Measurements from ENCODE around the gene DHFR. TPM values are rescaled to one million over a fixed set of nuclear protein-coding genes. Genes with fewer than 3 reads are reported as not detected.

The DHFR gene
- total RNA-seq, 1 experiment from 2014 or later: 51.5 TPM

GRCh38 chr5:80622756-80623155 is 32.0 kb downstream of the DHFR start:
- Histone ChIP-seq H3K27me3 (ENCODE audit: control insufficient read depth, insufficient read depth, low read length) (no peaks in the 10 kb centered on the region), H3K4me1 (ENCODE audit: control insufficient read depth, insufficient read depth, low read length) (no peaks in the 10 kb centered on the region), H3K9me3 (ENCODE audit: control insufficient read depth, insufficient read depth, low read depth, low read length) (no peaks in the 10 kb centered on the region), H3K4me3 (ENCODE audit: low read depth in 2 of 2, low read length in 2 of 2) (no peak overlapping the region), H3K27ac (ENCODE audit: low read length) (no peak overlapping the region), H3K36me3 (ENCODE audit: control insufficient read depth, insufficient read depth, low read length) (no peaks in the 10 kb centered on the region)
- in situ Hi-C loops (cut with HindIII; ENCODE audit: low pct_unique_long_range_greater_than_20kb, low sequenced_read_pairs) (no loop called here), intact Hi-C loops (cut with micrococcal nuclease; ENCODE audit: unreplicated experiment) (no loop called here)
- DNase-seq (ENCODE audit: low read depth, low spot score) (no peak), ATAC-seq (no peak)
- BruUV-seq (replicated peaks): no TSS peak
- TF ChIP-seq, protein P1, sequence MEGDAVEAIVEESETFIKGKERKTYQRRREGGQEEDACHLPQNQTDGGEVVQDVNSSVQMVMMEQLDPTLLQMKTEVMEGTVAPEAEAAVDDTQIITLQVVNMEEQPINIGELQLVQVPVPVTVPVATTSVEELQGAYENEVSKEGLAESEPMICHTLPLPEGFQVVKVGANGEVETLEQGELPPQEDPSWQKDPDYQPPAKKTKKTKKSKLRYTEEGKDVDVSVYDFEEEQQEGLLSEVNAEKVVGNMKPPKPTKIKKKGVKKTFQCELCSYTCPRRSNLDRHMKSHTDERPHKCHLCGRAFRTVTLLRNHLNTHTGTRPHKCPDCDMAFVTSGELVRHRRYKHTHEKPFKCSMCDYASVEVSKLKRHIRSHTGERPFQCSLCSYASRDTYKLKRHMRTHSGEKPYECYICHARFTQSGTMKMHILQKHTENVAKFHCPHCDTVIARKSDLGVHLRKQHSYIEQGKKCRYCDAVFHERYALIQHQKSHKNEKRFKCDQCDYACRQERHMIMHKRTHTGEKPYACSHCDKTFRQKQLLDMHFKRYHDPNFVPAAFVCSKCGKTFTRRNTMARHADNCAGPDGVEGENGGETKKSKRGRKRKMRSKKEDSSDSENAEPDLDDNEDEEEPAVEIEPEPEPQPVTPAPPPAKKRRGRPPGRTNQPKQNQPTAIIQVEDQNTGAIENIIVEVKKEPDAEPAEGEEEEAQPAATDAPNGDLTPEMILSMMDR (IDR thresholded peaks at IDR 0.05): no peak
- no peak for TF ChIP-seq TCF7L2 (IDR thresholded peaks at IDR 0.05; ENCODE audit: low read depth, low read length)
- TF ChIP-seq POLR2AphosphoS5 (IDR thresholded peaks at IDR 0.05; ENCODE audit: low read depth, low read length): no peak
- no peak for TF ChIP-seq SIN3A (IDR thresholded peaks at IDR 0.05; ENCODE audit: borderline replicate concordance, insufficient read depth, low read depth, low read length)
- TF ChIP-seq, protein P2, sequence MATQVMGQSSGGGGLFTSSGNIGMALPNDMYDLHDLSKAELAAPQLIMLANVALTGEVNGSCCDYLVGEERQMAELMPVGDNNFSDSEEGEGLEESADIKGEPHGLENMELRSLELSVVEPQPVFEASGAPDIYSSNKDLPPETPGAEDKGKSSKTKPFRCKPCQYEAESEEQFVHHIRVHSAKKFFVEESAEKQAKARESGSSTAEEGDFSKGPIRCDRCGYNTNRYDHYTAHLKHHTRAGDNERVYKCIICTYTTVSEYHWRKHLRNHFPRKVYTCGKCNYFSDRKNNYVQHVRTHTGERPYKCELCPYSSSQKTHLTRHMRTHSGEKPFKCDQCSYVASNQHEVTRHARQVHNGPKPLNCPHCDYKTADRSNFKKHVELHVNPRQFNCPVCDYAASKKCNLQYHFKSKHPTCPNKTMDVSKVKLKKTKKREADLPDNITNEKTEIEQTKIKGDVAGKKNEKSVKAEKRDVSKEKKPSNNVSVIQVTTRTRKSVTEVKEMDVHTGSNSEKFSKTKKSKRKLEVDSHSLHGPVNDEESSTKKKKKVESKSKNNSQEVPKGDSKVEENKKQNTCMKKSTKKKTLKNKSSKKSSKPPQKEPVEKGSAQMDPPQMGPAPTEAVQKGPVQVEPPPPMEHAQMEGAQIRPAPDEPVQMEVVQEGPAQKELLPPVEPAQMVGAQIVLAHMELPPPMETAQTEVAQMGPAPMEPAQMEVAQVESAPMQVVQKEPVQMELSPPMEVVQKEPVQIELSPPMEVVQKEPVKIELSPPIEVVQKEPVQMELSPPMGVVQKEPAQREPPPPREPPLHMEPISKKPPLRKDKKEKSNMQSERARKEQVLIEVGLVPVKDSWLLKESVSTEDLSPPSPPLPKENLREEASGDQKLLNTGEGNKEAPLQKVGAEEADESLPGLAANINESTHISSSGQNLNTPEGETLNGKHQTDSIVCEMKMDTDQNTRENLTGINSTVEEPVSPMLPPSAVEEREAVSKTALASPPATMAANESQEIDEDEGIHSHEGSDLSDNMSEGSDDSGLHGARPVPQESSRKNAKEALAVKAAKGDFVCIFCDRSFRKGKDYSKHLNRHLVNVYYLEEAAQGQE (IDR thresholded peaks at IDR 0.05; ENCODE audit: insufficient read depth in 1 of 2, low read depth in 2 of 2, low read length in 1 of 2): no peak
- POLR2A ChIA-PET: interaction anchor here (0.7 kb wide), 1 partner anchor 115 kb away, joined by 3 read pairs; no protein-coding TSS in a partner anchor
- CTCF ChIA-PET: no interaction called here

DNA sequence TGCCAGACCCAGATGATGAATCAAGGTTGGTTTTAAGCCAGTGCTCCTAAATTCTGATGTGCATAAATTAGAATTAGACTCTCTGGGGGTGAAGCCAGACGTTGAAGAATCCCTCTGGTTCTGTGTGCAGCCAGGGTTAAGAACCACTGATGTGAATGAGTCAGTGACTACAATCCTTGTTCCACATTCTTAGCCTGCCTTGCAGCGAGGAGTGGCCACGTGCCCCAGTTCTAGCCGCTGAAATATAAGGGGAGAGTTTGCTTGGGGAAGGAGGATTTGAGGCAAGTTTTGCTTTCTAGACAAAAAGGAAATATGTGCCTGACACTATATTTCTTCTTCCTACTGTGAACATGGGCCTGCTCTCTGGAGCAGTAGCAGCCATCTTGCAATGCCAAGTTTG is 34.6 kb downstream of the DHFR start:
- ATAC-seq (no peak), DNase-seq (ENCODE audit: low read depth, low spot score) (no peak)
- intact Hi-C loops (cut with micrococcal nuclease; ENCODE audit: unreplicated experiment): no loop called here
- Histone ChIP-seq H3K36me3 (ENCODE audit: control insufficient read depth, insufficient read depth, low read length) (no peaks in the 10 kb centered on the region), H3K27ac (ENCODE audit: low read length) (no peak overlapping the region), H3K27me3 (ENCODE audit: control insufficient read depth, insufficient read depth, low read length) (no peaks in the 10 kb centered on the region), H3K4me3 (ENCODE audit: low read depth in 2 of 2, low read length in 2 of 2) (no peak overlapping the region), H3K4me1 (ENCODE audit: control insufficient read depth, insufficient read depth, low read length) (no peaks in the 10 kb centered on the region), H3K9me3 (ENCODE audit: control insufficient read depth, insufficient read depth, low read depth, low read length) (no peaks in the 10 kb centered on the region)
- in situ Hi-C loops (cut with HindIII; ENCODE audit: low pct_unique_long_range_greater_than_20kb, low sequenced_read_pairs): no loop called here
- ChIA-PET POLR2A (no interaction called here), CTCF (no interaction called here)
- TF ChIP-seq SIN3A (IDR thresholded peaks at IDR 0.05; ENCODE audit: borderline replicate concordance, insufficient read depth, low read depth, low read length) (no peak), TCF7L2 (IDR thresholded peaks at IDR 0.05; ENCODE audit: low read depth, low read length) (no peak), POLR2AphosphoS5 (IDR thresholded peaks at IDR 0.05; ENCODE audit: low read depth, low read length) (no peak)
- TF ChIP-seq, protein P2 (IDR thresholded peaks at IDR 0.05; ENCODE audit: insufficient read depth in 1 of 2, low read depth in 2 of 2, low read length in 1 of 2): no peak
- TF ChIP-seq, protein P1 (IDR thresholded peaks at IDR 0.05): no peak
- BruUV-seq (replicated peaks): no TSS peak

Data from Panc1 (cell line).